Stomach smooth muscle (tissue), 2 donors: Measurements from ENCODE around the gene SPATC1L.

Experiments
- H3K27ac ChIP-seq: one replicate; pipeline ENCODE4 v1.7.0; 2013; ENCODE audit warnings: mild to moderate bottlenecking, low read length, inconsistent platforms
- H3K27me3 ChIP-seq, 2 donors: one replicate each; pipeline ENCODE4 v1.7.0; 2013; ENCODE audit warnings: low read length in 2 of 2; ENCODE audit not compliant: insufficient read depth in 2 of 2, control insufficient read depth in 1 of 2
- H3K36me3 ChIP-seq, 2 donors: one replicate each; pipeline ENCODE4 v1.7.0; 2013; ENCODE audit warnings: low read length in 2 of 2; ENCODE audit not compliant: control insufficient read depth in 2 of 2, insufficient read depth in 2 of 2
- H3K4me1 ChIP-seq: one replicate; pipeline ENCODE4 v1.7.0; 2013; ENCODE audit warnings: low read length; ENCODE audit not compliant: control insufficient read depth, insufficient read depth
- H3K4me3 ChIP-seq, 2 donors: one replicate each; pipeline ENCODE4 v1.7.0; 2013; ENCODE audit warnings: low read length in 2 of 2
- H3K9ac ChIP-seq, 2 donors: one replicate each; pipeline ENCODE4 v1.7.0; 2013; ENCODE audit warnings: low read length in 2 of 2, mild to moderate bottlenecking in 1 of 2
- H3K9me3 ChIP-seq, 2 donors: one replicate each; pipeline ENCODE4 v1.7.0; 2013; ENCODE audit warnings: low read length in 2 of 2; ENCODE audit not compliant: control insufficient read depth in 2 of 2
- donor health status: healthy.
- donor health status: Pancreatic carcinoma.

The SPATC1L gene

DNA sequence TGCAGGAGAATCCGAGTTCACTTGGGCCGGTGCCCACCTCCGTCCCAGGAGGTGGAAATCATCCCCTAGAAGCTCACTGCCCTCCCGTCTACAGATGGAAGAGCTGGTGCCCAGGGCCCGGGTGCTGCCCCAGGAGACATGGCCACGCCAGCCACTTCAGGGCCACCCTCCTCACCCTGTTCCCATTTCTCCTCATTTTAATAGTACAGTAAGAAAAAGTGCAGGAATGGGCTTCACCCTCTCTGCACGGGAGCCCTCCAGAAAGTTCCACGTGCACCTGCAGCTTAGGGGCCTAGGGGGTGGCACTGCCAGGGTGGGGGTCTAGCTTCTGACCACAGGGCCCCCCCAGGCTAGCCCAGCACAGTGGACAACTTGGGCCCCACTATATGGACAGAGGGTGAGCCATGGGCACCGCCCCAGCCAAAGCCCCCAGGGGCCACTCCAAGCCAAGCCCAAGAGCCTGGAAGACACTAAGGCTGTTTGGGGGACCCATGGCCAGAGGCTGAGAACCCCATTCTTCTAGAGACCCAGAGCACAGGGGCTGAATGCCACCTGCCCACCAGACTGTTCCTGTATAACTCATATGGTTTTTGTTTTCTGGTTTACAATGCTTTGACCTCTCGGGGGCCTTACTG, 25.5 kb downstream of the SPATC1L start:
- Histone ChIP-seq H3K4me3 (no peak overlapping the region), H3K4me1 (no peaks in the 10 kb centered on the region), H3K9me3 (no peaks in the 10 kb centered on the region), H3K9ac (no peak overlapping the region), H3K27me3 (no peaks in the 10 kb centered on the region), H3K27ac (no peak overlapping the region), H3K36me3 (no peaks in the 10 kb centered on the region)

DNA sequence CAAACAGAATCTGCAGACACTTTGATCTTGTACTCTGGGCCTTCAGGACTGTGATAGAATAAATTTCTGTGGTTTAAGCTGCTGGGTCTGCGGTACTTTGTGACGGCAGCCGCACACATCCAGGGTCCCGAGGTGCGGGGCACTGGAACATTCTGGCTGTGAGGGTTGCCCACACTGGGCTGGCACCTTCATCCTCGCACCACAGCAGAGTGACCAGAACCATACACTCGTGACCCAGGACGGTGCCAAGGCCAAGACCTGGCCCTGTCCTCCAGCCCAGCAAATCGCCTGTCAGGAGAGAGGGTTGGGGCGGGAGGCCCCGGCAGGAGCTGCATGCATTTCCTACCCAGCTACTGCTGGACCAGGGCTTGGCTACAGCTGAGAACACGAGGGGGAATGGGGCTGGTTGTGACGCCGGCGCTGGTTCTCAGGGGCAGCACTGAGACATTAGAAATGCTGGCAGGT, 26.2 kb downstream of the SPATC1L start:
- no peak overlapping the region for H3K27ac ChIP-seq
- peaks cover 6% of the 10 kb centered on the region for H3K4me1 ChIP-seq
- no peaks in the 10 kb centered on the region for H3K9me3 ChIP-seq
- no peak overlapping the region for H3K4me3 ChIP-seq
- H3K9ac ChIP-seq, result no peak overlapping the region
- H3K27me3 ChIP-seq, result no peaks in the 10 kb centered on the region
- H3K36me3 ChIP-seq, result no peaks in the 10 kb centered on the region

DNA sequence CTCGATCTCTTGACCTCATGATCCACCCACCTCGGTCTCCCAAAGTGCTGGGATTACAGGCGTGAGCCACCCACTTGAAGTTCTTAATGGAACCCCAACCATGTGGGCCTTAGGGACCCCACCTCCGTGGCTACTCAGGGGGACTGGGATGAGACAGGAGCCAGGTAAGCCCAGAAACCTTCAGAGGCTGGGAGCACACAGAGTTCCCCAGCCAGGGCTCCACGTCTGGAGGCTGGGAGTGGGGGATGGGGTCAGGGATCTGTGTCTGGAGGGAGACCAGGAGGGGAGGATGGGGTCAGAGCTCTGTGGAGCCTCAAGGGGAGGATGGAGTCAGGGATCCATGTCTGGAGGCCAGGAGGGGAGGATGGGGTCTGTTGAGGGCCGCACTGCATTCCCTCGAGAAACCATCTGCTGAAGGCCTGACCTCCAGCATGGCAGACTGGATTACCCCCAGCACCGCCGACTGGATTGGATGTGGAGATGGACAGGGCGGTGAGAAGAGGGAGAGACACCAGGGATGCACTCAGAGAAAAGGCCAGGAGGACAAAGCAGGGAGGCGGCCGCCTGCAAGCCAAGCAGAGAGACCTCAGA, 26.8 kb downstream of the SPATC1L start:
- Histone ChIP-seq H3K4me3 (no peak overlapping the region), H3K4me1 (peaks cover 9% of the 10 kb centered on the region), H3K9ac (no peak overlapping the region), H3K36me3 (no peaks in the 10 kb centered on the region), H3K9me3 (no peaks in the 10 kb centered on the region), H3K27me3 (no peaks in the 10 kb centered on the region), H3K27ac (no peak overlapping the region)

DNA sequence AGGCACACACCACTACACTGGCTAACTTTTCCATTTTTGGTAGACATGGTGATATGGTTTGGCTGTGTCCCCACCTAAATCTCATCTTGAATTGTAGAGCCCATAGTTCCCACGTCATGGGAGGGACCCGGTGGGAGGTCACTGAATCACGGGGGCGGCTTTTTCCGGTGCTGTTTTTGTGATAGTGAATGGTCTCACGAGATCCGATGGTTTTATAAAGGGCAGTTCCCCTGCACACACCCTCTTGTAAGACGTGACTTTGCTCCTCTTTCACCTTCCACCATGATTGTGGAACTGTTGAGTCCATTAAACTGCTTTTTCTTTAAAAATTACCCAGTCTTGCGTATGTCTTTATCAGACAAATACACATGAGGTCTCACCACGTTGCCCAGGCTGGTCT, 27.6 kb downstream of the SPATC1L start:
- Histone ChIP-seq H3K36me3 (no peaks in the 10 kb centered on the region), H3K27me3 (no peaks in the 10 kb centered on the region), H3K4me3 (no peak overlapping the region), H3K4me1 (peaks cover 9% of the 10 kb centered on the region), H3K9ac (no peak overlapping the region), H3K27ac (no peak overlapping the region), H3K9me3 (no peaks in the 10 kb centered on the region)

DNA sequence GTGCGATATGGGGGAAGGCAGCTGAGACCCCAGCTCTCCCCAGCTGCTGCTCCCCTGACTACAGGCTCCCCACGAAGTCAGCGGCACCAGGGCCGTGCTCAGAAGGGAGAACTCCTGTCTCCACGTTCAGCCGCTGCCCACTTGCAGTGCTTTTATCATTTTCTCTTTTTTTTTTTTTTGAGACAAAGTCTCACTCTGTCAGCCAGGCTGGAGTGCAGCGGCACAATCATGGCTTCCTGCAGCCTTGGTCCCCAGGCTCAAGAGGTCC, 27.9 kb downstream of the SPATC1L start:
- peaks cover 9% of the 10 kb centered on the region for H3K4me1 ChIP-seq
- H3K27ac ChIP-seq, result no peak overlapping the region
- no peaks in the 10 kb centered on the region for H3K36me3 ChIP-seq
- no peak overlapping the region for H3K4me3 ChIP-seq
- no peaks in the 10 kb centered on the region for H3K27me3 ChIP-seq
- H3K9me3 ChIP-seq, result no peaks in the 10 kb centered on the region
- H3K9ac ChIP-seq, result no peak overlapping the region

DNA sequence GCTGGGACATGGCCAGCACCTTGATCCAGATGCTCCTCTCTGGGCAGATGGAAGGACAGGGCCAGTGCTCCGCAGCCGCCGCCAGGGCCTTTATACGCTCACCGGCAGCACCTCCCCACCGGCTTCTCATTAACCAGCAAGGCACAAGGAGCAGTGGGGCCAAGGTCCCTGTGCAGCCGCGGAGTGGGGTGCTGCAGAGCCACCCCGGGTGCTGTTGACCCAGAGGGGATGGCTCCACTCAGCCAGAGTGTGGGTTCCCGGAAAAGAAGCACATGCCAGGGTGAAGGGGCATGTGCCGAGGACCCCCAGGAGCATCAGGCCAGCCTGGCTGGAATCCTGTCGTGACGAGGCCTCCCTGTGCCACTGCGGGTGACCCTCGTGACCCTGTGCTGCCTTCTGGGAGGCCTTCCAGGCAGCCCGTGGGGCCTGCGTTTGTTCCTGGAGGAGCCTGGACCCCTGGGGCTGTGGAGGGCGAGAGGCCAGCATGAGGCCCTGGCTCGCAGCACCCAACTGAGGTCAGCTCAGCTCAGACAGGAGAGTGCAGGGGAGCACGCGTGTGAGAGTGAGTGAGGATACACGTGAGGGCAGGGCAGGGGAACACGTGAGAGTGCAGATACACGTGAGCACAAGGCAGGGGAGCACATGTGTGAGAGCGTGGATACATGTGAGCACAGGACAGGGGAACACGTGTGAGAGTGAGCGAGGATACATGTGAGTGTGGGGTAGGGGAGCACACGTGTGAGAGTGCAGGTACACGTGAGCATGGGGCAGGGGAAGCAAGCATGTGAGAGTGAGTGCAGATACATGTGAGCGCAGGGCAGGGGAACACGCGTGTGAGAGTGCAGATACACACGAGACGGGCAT, 28.5 kb downstream of the SPATC1L start, which contains the start of gene FTCD:
TSS of gene FTCD (minus strand) at position 66 of the 864 bp plus-strand sequence. CDS start at position 10, 56 bp downstream.
- Histone ChIP-seq H3K27me3 (no peaks in the 10 kb centered on the region), H3K4me3 (no peak within 1 kb of the TSS), H3K36me3 (no peaks in the 10 kb centered on the region), H3K4me1 (peaks cover 9% of the 10 kb centered on the region), H3K9me3 (no peaks in the 10 kb centered on the region), H3K27ac (no peak within 1 kb of the TSS), H3K9ac (no peak within 1 kb of the TSS)

DNA sequence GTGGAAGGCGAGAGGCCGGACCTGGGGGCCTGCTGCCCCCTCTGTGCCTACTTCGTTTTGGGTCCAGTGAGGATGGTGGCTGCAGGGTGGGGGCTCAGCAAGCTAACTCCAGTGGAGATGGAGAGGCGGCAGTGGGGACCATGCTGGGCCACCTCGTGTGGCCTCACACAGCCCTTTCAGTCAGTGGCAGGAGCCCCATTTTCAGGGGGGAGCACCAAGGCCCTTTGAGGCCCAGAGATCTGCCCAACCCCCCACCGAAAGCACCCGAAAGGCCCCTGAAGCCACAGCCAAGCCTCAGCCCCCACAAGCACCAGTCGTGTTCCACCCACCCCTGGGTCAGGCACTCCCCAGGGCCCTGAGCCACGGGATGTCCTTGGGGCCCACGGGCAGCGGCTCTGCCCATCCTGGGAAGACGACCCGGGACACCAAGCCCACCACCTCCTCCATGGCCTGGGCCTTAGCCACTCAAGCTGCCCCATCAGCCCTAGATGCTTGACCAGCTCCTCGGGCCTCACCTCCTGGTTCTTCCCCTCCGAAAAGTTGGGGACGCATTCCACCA, 29.2 kb downstream of the SPATC1L start:
- Histone ChIP-seq H3K4me3 (no peak overlapping the region), H3K9ac (no peak overlapping the region), H3K4me1 (peaks cover 9% of the 10 kb centered on the region), H3K27ac (no peak overlapping the region), H3K9me3 (no peaks in the 10 kb centered on the region), H3K36me3 (no peaks in the 10 kb centered on the region), H3K27me3 (no peaks in the 10 kb centered on the region)

DNA sequence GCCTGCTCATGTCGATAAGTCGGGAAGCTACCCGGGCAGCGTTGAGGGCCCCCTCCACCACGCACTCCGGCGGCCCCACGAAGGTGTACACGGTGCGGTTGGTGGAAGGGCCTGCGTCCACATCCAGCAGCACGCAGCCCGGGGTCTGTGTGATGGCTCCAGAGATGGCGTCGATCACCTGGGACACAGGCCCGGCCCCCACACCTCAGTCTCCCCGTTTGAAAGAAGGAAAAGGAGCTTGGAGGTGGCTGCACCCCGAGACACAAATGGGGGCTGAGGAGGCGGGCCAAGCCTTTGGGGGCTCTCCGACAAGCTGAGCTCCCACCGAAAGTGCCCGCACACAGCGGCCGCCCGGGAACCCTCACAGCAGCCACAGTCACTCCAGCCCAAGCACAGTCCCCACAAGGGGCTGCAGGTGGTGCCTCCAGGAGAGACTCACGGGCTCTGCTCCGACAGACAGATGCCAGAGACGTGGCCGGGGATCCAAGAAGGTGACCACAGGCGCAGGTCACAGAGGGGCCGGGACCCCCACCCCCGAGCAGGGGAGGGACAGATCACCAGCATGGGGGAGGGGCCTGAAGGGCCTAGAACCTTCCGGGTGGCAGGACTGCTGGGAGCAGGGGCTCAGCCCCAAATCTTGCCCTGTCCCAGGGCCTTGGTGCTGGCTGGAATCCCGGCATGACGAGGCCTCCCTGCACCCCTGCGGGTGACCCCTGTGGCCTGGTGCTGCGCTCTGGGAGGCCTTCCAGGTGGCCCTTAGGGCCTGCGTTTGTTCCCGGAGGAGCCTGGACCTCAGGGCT, 29.9 kb downstream of the SPATC1L start:
- no peak overlapping the region for H3K9ac ChIP-seq
- no peak overlapping the region for H3K4me3 ChIP-seq
- H3K27me3 ChIP-seq, result no peaks in the 10 kb centered on the region
- no peak overlapping the region for H3K27ac ChIP-seq
- H3K36me3 ChIP-seq, result no peaks in the 10 kb centered on the region
- no peaks in the 10 kb centered on the region for H3K9me3 ChIP-seq
- peaks cover 9% of the 10 kb centered on the region for H3K4me1 ChIP-seq

DNA sequence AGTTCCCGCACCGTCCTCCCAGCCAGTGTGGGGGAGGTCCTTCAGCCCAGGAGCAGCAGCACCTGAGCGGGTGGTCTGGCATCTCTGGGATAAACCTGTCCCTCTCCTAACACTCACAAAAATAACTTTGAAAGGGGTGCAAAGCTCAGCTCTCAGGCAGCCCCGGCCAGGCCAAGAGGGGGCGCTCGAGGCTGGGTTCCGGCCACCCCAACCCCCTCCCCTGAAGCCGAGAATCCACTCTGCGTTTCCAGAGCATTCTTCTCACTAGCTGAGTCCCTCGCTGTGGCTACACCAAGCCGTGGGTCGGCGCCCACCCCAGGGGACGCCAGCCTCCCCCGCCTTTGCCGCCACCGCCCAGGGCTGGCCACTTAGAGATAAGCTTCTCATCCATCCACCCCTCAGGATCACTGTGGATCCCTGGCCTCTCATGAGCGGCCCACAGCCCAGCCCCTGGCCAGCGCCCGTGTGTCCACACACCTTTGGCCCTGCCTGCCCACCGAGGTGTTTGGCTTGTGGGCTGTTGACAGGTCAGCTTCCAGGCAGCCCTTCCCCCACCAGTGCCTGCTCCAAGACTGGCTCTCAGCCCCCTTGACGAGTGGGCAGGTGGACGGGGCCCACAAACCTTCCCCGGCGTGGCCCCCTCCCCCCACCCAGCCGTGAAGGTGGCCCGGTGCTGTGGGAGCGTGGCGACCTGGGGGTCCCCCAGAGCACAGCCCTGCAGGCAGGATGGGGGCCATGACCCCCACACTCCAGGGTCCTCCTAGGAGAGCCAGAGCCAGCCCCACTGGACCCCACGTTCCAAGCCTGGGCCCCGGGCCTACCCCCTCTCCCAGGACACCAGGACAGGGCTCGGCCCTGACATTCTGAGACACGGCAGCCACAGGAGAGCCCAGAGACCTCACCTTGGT, 30.8 kb downstream of the SPATC1L start:
- Histone ChIP-seq H3K9me3 (no peaks in the 10 kb centered on the region), H3K9ac (peak overlapping the region in 1 of 2 donors; percentile 29), H3K27me3 (no peaks in the 10 kb centered on the region), H3K4me1 (peaks cover 9% of the 10 kb centered on the region), H3K27ac (no peak overlapping the region), H3K4me3 (peak overlapping the region; percentile 43 to 66), H3K36me3 (no peaks in the 10 kb centered on the region)

DNA sequence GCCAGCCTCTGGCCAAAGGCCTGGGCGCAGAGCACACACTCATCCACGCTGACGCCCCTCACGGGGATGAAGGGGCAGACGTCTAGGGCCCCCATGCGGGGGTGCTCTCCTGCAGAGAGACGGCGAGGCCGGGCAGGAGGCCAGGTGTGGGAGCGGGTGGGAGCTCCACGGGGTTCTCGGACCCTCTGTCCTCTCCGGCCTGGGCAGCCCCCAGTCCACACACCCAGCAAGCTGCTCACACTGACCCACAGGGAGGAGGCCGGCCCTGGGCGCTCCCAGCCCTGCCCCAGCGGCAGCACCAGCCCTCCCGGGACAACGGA, 31.4 kb downstream of the SPATC1L start:
- Histone ChIP-seq H3K27ac (no peak overlapping the region), H3K27me3 (no peaks in the 10 kb centered on the region), H3K4me3 (peak overlapping the region; percentile 43 to 66), H3K4me1 (peaks cover 9% of the 10 kb centered on the region), H3K9ac (no peak overlapping the region), H3K9me3 (no peaks in the 10 kb centered on the region), H3K36me3 (no peaks in the 10 kb centered on the region)
